ENCODE results near the gene TLE1. TPM values are rescaled to one million over a fixed set of nuclear protein-coding genes. Genes with fewer than 3 reads are reported as not detected.

TLE1 gene
- polyA plus RNA-seq, 3 donors = 0.46 to 2.5 (median 1.2) TPM

- Histone ChIP-seq H3K9ac (ENCODE audit: insufficient read depth, low read length, poor library complexity, severe bottlenecking) (no peak overlapping the region), H3K36me3 (replicated peaks in 1 of 2; ENCODE audit: control insufficient read depth in 1 of 2, insufficient read depth in 2 of 2, low read length in 2 of 2) (no peaks in the 10 kb centered on the region), H3K4me1 (ENCODE audit: control insufficient read depth in 1 of 2, insufficient read depth in 2 of 2, low read length in 2 of 2) (peaks cover 19 to 27% of the 10 kb centered on the region in 2 donors), H3K4me3 (replicated peaks in 1 of 3; ENCODE audit: low read depth in 2 of 3, low read length in 3 of 3) (no peak overlapping the region), H3K4me2 (replicated peaks; ENCODE audit: extremely low read depth, low read length, poor library complexity, severe bottlenecking) (no peak overlapping the region), H3K27ac (ENCODE audit: low read depth in 1 of 2, low read length in 2 of 2) (no peak overlapping the region), H3K27me3 (ENCODE audit: control insufficient read depth in 2 of 2, insufficient read depth in 2 of 2, low read length in 2 of 2) (no peaks in the 10 kb centered on the region), H3K79me2 (ENCODE audit: insufficient read depth, low read length) (no peaks in the 10 kb centered on the region), H3K9me3 (replicated peaks in 1 of 2; ENCODE audit: control insufficient read depth in 1 of 2, insufficient read depth in 1 of 2, low read length in 2 of 2) (no peaks in the 10 kb centered on the region), H2AFZ (ENCODE audit: insufficient read depth, low read depth, low read length, poor library complexity, severe bottlenecking) (no peak overlapping the region), H4K20me1 (ENCODE audit: insufficient read depth, low read length) (no peaks in the 10 kb centered on the region)
- H3K27ac Mint-ChIP-seq = no peak overlapping the region
- H3K9me3 Mint-ChIP-seq = no peaks in the 10 kb centered on the region
- peaks cover 25% of the 10 kb centered on the region for H3K4me1 Mint-ChIP-seq
- H3K4me3 Mint-ChIP-seq = no peak overlapping the region
- H3K36me3 Mint-ChIP-seq = peaks cover 24 to 37% of the 10 kb centered on the region in 2 donors
- H3K27me3 Mint-ChIP-seq (ENCODE audit: low read depth in 3 of 3) = peaks cover 0 to 1% (median 0%) of the 10 kb centered on the region in 3 donors
- 88% methylated on average over 1 of the region's 12 CpGs for WGBS (ENCODE audit: insufficient coverage)
- TF ChIP-seq CTCF (IDR thresholded peaks at IDR 0.05) = no peak
- DNase-seq = no peak
- intact Hi-C loops (cut with micrococcal nuclease) = no loop called here
Measured at GRCh38 chr9:81591791-81592190, 97.6 kb downstream of the TLE1 start.

- H3K36me3 ChIP-seq (replicated peaks in 1 of 2; ENCODE audit: control insufficient read depth in 1 of 2, insufficient read depth in 2 of 2, low read length in 2 of 2) = no peaks in the 10 kb centered on the region
- no peaks in the 10 kb centered on the region for H3K79me2 ChIP-seq (ENCODE audit: insufficient read depth, low read length)
- no peaks in the 10 kb centered on the region for H3K27me3 ChIP-seq (ENCODE audit: control insufficient read depth in 2 of 2, insufficient read depth in 2 of 2, low read length in 2 of 2)
- Mint-ChIP-seq H3K9me3 (no peaks in the 10 kb centered on the region), H3K27ac (no peak overlapping the region), H3K27me3 (ENCODE audit: low read depth in 3 of 3) (no peaks in the 10 kb centered on the region), H3K36me3 (peaks cover 20 to 36% of the 10 kb centered on the region in 2 donors), H3K4me1 (peaks cover 25% of the 10 kb centered on the region), H3K4me3 (no peak overlapping the region)
- H4K20me1 ChIP-seq (ENCODE audit: insufficient read depth, low read length) = no peaks in the 10 kb centered on the region
- no peak overlapping the region for H2AFZ ChIP-seq (ENCODE audit: insufficient read depth, low read depth, low read length, poor library complexity, severe bottlenecking)
- DNase-seq = no peak
- H3K4me3 ChIP-seq (replicated peaks in 1 of 3; ENCODE audit: low read depth in 2 of 3, low read length in 3 of 3) = no peak overlapping the region
- no peak overlapping the region for H3K27ac ChIP-seq (ENCODE audit: low read depth in 1 of 2, low read length in 2 of 2)
- H3K4me1 ChIP-seq (ENCODE audit: control insufficient read depth in 1 of 2, insufficient read depth in 2 of 2, low read length in 2 of 2) = peaks cover 19 to 27% of the 10 kb centered on the region in 2 donors
- WGBS (ENCODE audit: insufficient coverage) = 93% methylated on average over 8 of the region's 16 CpGs
- H3K4me2 ChIP-seq (replicated peaks; ENCODE audit: extremely low read depth, low read length, poor library complexity, severe bottlenecking) = no peak overlapping the region
- no peak for TF ChIP-seq CTCF (IDR thresholded peaks at IDR 0.05)
- no peak overlapping the region for H3K9ac ChIP-seq (ENCODE audit: insufficient read depth, low read length, poor library complexity, severe bottlenecking)
- no peaks in the 10 kb centered on the region for H3K9me3 ChIP-seq (replicated peaks in 1 of 2; ENCODE audit: control insufficient read depth in 1 of 2, insufficient read depth in 1 of 2, low read length in 2 of 2)
- intact Hi-C loops (cut with micrococcal nuclease) = no loop called here
Measured at GRCh38 chr9:81590688-81591087, 98.7 kb downstream of the TLE1 start.
